Superior temporal gyrus (tissue), 1 donor: ENCODE results near the gene TMEM156.

Experiments
- DNase-seq: peaks from one replicate; pipeline ENCODE4 v3.0.0-alpha.2; 2016; ENCODE audit errors: extremely low spot score

Gene TMEM156

GRCh38 chr4:39032218-39033085 is at the start of gene TMEM156:
Gene TMEM156 (minus strand): TSS chr4:39032409. CDS start chr4:39032313, 96 bp downstream.
- DNase-seq, result no peak

- no peak for DNase-seq
Observed at GRCh38 chr4:39078829-39079228, 46.6 kb upstream of the TMEM156 start.

- no peak for DNase-seq
Observed at GRCh38 chr4:39068907-39069306, 36.7 kb upstream of the TMEM156 start.

GRCh38 chr4:39067451-39067850 is 35.2 kb upstream of the TMEM156 start:
- no peak for DNase-seq

- DNase-seq, result no peak
Observed at GRCh38 chr4:39067031-39067430, 34.8 kb upstream of the TMEM156 start.

- DNase-seq, result no peak
Observed at GRCh38 chr4:39066371-39066770, 34.2 kb upstream of the TMEM156 start.

GRCh38 chr4:39063430-39063829 is 31.2 kb upstream of the TMEM156 start:
- DNase-seq, result no peak

- no peak for DNase-seq
Observed at GRCh38 chr4:39062770-39063097, 30.5 kb upstream of the TMEM156 start.

- DNase-seq, result peak; percentile 61
Observed at GRCh38 chr4:39062094-39062769, 30.0 kb upstream of the TMEM156 start, which contains the start of gene KLHL5. Gene KLHL5 (plus strand): TSS chr4:39062232. CDS start chr4:39062653, 421 bp downstream.

GRCh38 chr4:39061457-39061856 is 29.2 kb upstream of the TMEM156 start:
- no peak for DNase-seq

GRCh38 chr4:39056023-39056422 is 23.8 kb upstream of the TMEM156 start:
- no peak for DNase-seq

- DNase-seq, result no peak
Observed at GRCh38 chr4:39054497-39054896, 22.3 kb upstream of the TMEM156 start.

- DNase-seq, result no peak
Observed at GRCh38 chr4:39053983-39054382, 21.8 kb upstream of the TMEM156 start.

- no peak for DNase-seq
Observed at GRCh38 chr4:39051492-39051891, 19.3 kb upstream of the TMEM156 start.

GRCh38 chr4:39050590-39050989 is 18.4 kb upstream of the TMEM156 start:
- no peak for DNase-seq

GRCh38 chr4:39048311-39048710 is 16.1 kb upstream of the TMEM156 start:
- DNase-seq, result no peak

GRCh38 chr4:39047681-39048080 is 15.5 kb upstream of the TMEM156 start:
- DNase-seq, result no peak

- no peak for DNase-seq
Observed at GRCh38 chr4:39046249-39046648, 14.0 kb upstream of the TMEM156 start.

- DNase-seq, result no peak
Observed at GRCh38 chr4:39045827-39046221, 13.6 kb upstream of the TMEM156 start.

GRCh38 chr4:39044956-39045826 is 13.0 kb upstream of the TMEM156 start:
- no peak for DNase-seq

GRCh38 chr4:39044364-39044955 is 12.3 kb upstream of the TMEM156 start:
- peak; percentile 80 for DNase-seq
